Measurements from ENCODE around the gene BAIAP3. TPM values are rescaled to one million over a fixed set of nuclear protein-coding genes. Genes with fewer than 3 reads are reported as not detected.

BAIAP3 gene
- polyA plus RNA-seq, 6 donors from 2014 or later: 0.20 to 1.3 (median 0.67) TPM; not detected in 1

Other genes starting within 250 kb of the BAIAP3 start
- not detected for gene C1QTNF8, start 237.4 kb upstream of the BAIAP3 start, polyA plus RNA-seq (ENCODE audit: low read depth in 6 of 6)
- not detected for gene CACNA1H, start 180.5 kb upstream of the BAIAP3 start, polyA plus RNA-seq (ENCODE audit: low read depth in 6 of 6)
- not detected for gene TPSG1, start 108.4 kb upstream of the BAIAP3 start, polyA plus RNA-seq (ENCODE audit: low read depth in 6 of 6)
- not detected for gene TPSB2, start 103.5 kb upstream of the BAIAP3 start, polyA plus RNA-seq (ENCODE audit: low read depth in 6 of 6)
- gene TPSAB1, start 92.9 kb upstream of the BAIAP3 start, polyA plus RNA-seq (ENCODE audit: low read depth in 6 of 6): not detected
- not detected for gene TPSD1, start 77.6 kb upstream of the BAIAP3 start, polyA plus RNA-seq (ENCODE audit: low read depth in 6 of 6)
- gene UBE2I, start 24.0 kb upstream of the BAIAP3 start, polyA plus RNA-seq (ENCODE audit: low read depth in 6 of 6): 100 to 1,000 TPM in 5 of 6 donors, 10 to 100 TPM in 1; 99.5 to 121 (median 114) TPM
- gene TSR3, start 18.2 kb downstream of the BAIAP3 start, polyA plus RNA-seq (ENCODE audit: low read depth in 6 of 6): 100 to 1,000 TPM in 3 of 6 donors, 10 to 100 TPM in 3; 87.9 to 103 (median 99.1) TPM
- gene GNPTG, start 18.3 kb downstream of the BAIAP3 start, polyA plus RNA-seq (ENCODE audit: low read depth in 6 of 6): 10 to 100 TPM; 39.7 to 52.1 (median 44.6) TPM
- 10 to 100 TPM in 1 of 6 donors, 1 to 10 TPM in 5; 7.2 to 25.7 (median 9.2) TPM for gene UNKL, start 81.1 kb downstream of the BAIAP3 start, polyA plus RNA-seq (ENCODE audit: low read depth in 6 of 6)
- gene UQCC4, start 87.1 kb downstream of the BAIAP3 start, polyA plus RNA-seq (ENCODE audit: low read depth in 6 of 6): 10 to 100 TPM; 39.8 to 65.5 (median 46.2) TPM
- not detected for gene PERCC1, start 97.4 kb downstream of the BAIAP3 start, polyA plus RNA-seq (ENCODE audit: low read depth in 6 of 6)
- under 1 TPM in 2 of 6 donors, not detected in 4; 0.16 to 0.26 TPM for gene CCDC154, start 110.9 kb downstream of the BAIAP3 start, polyA plus RNA-seq (ENCODE audit: low read depth in 6 of 6)
- 10 to 100 TPM; 48.6 to 92.2 (median 61.4) TPM for gene CLCN7, start 141.4 kb downstream of the BAIAP3 start, polyA plus RNA-seq (ENCODE audit: low read depth in 6 of 6)
- gene PTX4, start 155.3 kb downstream of the BAIAP3 start, polyA plus RNA-seq (ENCODE audit: low read depth in 6 of 6): not detected
- gene TELO2, start 159.7 kb downstream of the BAIAP3 start, polyA plus RNA-seq (ENCODE audit: low read depth in 6 of 6): 10 to 100 TPM; 17.3 to 37.1 (median 26.3) TPM
- 10 to 100 TPM in 2 of 6 donors, 1 to 10 TPM in 4; 5.2 to 23.9 (median 6.6) TPM for gene TMEM204, start 200.0 kb downstream of the BAIAP3 start, polyA plus RNA-seq (ENCODE audit: low read depth in 6 of 6)

All from naive B cell (primary cell).